Parathyroid adenoma (tissue), 2 donors: ENCODE data around the gene COL15A1.

Experiments
- H2AFZ ChIP-seq: fragments of 300-600 bp; sonication (generic); one replicate; pipeline ENCODE4 v1.7.0; 2017; ENCODE audit warnings: antibody characterized with exemption, mild to moderate bottlenecking
- H3K27ac ChIP-seq: fragments of 300-600 bp; sonication (generic); one replicate; pipeline ENCODE4 v1.7.0; 2017
- H3K27me3 ChIP-seq: fragments of 300-600 bp; sonication (generic); one replicate; pipeline ENCODE4 v1.7.0; 2017; ENCODE audit warnings: low read length; ENCODE audit not compliant: control insufficient read depth, insufficient read depth
- H3K36me3 ChIP-seq: fragments of 300-600 bp; sonication (generic); one replicate; pipeline ENCODE4 v1.7.0; 2017; ENCODE audit warnings: low read length; ENCODE audit not compliant: control insufficient read depth, insufficient read depth
- H3K4me1 ChIP-seq: fragments of 300-600 bp; sonication (generic); one replicate; pipeline ENCODE4 v1.7.0; 2017; ENCODE audit warnings: control low read depth
- H3K4me2 ChIP-seq: fragments of 300-600 bp; sonication (generic); one replicate; pipeline ENCODE4 v1.7.0; 2017; ENCODE audit warnings: low read length
- H3K4me3 ChIP-seq: fragments of 300-600 bp; sonication (generic); one replicate; pipeline ENCODE4 v1.7.0; 2017; ENCODE audit warnings: low read depth, low read length
- H3K79me2 ChIP-seq: fragments of 300-600 bp; sonication (generic); one replicate; pipeline ENCODE4 v1.7.0; 2017; ENCODE audit warnings: control low read depth
- H3K9ac ChIP-seq: fragments of 300-600 bp; sonication (generic); one replicate; pipeline ENCODE4 v1.7.0; 2017; ENCODE audit warnings: mild to moderate bottlenecking
- H3K9me3 ChIP-seq: fragments of 300-600 bp; sonication (generic); one replicate; pipeline ENCODE4 v1.7.0; 2017; ENCODE audit warnings: low read length; ENCODE audit not compliant: control insufficient read depth
- CTCF ChIP-seq: fragments of 300-600 bp; sonication (generic); IDR thresholded peaks from one replicate; pipeline ENCODE4 v1.7.0; 2017; ENCODE audit warnings: antibody characterized with exemption, mild to moderate bottlenecking
- donor health status: primary hyperparathyroidism.

The COL15A1 gene

GRCh38 chr9:98954244-98954610, 10.5 kb downstream of the COL15A1 start:
- Histone ChIP-seq H3K36me3 (no peaks in the 10 kb centered on the region), H3K4me3 (no peak overlapping the region), H3K4me1 (no peaks in the 10 kb centered on the region), H2AFZ (no peak overlapping the region), H3K9ac (no peak overlapping the region), H3K4me2 (no peak overlapping the region), H3K79me2 (no peaks in the 10 kb centered on the region), H3K27me3 (no peaks in the 10 kb centered on the region), H3K9me3 (no peaks in the 10 kb centered on the region), H3K27ac (no peak overlapping the region)
- no peak for TF ChIP-seq CTCF

DNA sequence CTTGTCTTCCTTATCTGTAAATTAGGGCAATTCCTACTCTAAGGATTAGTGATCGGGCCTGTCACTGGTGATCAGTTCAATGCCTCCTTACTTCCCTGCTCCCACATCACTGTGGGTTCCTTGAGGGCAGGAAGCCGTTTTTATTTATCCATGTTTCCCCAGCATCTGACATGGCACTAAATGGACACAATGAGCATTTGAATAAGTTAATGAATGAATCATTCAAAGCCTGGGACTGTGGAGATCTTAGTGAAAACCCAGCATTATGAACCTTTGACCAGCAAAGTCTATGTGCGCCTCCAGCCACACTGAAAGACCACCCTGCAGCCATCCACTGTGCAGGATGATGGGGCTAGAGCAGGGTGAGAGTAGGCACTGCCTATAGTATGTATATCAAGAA, 11.6 kb downstream of the COL15A1 start:
- Histone ChIP-seq H3K9ac (no peak overlapping the region), H3K27ac (no peak overlapping the region), H3K27me3 (no peaks in the 10 kb centered on the region), H3K36me3 (no peaks in the 10 kb centered on the region), H2AFZ (no peak overlapping the region), H3K4me2 (no peak overlapping the region), H3K79me2 (no peaks in the 10 kb centered on the region), H3K9me3 (no peaks in the 10 kb centered on the region), H3K4me3 (no peak overlapping the region), H3K4me1 (no peaks in the 10 kb centered on the region)
- no peak for TF ChIP-seq CTCF

GRCh38 chr9:98957826-98958225, 14.1 kb downstream of the COL15A1 start:
- no peaks in the 10 kb centered on the region for H3K9me3 ChIP-seq
- H3K79me2 ChIP-seq: no peaks in the 10 kb centered on the region
- no peak overlapping the region for H3K4me3 ChIP-seq
- no peak for TF ChIP-seq CTCF
- H3K36me3 ChIP-seq: no peaks in the 10 kb centered on the region
- no peaks in the 10 kb centered on the region for H3K4me1 ChIP-seq
- H3K27me3 ChIP-seq: no peaks in the 10 kb centered on the region
- no peak overlapping the region for H3K9ac ChIP-seq
- no peak overlapping the region for H2AFZ ChIP-seq
- no peak overlapping the region for H3K4me2 ChIP-seq
- H3K27ac ChIP-seq: no peak overlapping the region

DNA sequence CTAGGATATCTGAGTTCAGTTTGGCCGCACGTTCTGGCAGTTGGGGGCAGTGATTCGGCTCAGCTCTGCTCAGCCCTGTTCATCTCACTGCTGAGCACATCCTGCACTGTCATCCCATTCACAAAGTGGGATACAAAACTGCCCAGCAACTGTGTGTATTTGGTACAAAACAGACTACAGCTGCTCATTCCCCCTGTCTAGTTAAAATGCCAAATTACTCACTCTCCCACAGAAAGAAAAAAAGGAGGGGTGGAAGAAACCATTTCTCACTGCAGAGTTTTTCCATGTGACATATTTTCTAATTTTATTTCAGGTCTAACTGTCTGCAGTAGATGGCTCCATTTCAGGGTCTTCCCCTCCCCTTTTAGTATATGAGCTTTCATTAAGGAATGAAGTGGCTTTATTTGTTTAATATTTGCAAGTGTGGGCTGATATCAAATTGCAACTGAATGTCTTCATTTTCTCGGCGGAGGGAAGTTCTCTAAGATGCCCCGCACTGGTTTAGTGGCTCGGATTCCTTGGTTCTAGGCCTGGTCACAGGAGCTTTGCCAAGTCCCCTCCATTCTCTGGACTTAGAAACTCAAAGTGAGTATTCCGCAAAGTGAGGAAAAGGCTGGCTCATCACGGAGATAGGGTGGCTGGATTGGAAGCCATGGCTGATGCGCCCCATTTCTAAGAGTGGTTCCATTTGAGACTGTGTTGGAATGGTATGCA, 14.7 kb downstream of the COL15A1 start:
- H3K4me3 ChIP-seq: no peak overlapping the region
- H3K36me3 ChIP-seq: no peaks in the 10 kb centered on the region
- no peak overlapping the region for H3K4me2 ChIP-seq
- H3K27me3 ChIP-seq: no peaks in the 10 kb centered on the region
- TF ChIP-seq CTCF: no peak
- no peaks in the 10 kb centered on the region for H3K4me1 ChIP-seq
- H3K9me3 ChIP-seq: no peaks in the 10 kb centered on the region
- H3K27ac ChIP-seq: no peak overlapping the region
- no peak overlapping the region for H3K9ac ChIP-seq
- no peaks in the 10 kb centered on the region for H3K79me2 ChIP-seq
- no peak overlapping the region for H2AFZ ChIP-seq

- Histone ChIP-seq H3K9me3 (no peaks in the 10 kb centered on the region), H3K79me2 (no peaks in the 10 kb centered on the region), H3K27ac (no peak overlapping the region), H3K4me2 (no peak overlapping the region), H3K27me3 (no peaks in the 10 kb centered on the region), H2AFZ (no peak overlapping the region), H3K4me3 (no peak overlapping the region), H3K36me3 (no peaks in the 10 kb centered on the region), H3K4me1 (no peaks in the 10 kb centered on the region), H3K9ac (no peak overlapping the region)
- TF ChIP-seq CTCF: no peak
Observed at GRCh38 chr9:98960409-98960808, 16.7 kb downstream of the COL15A1 start.
